H1 (cell line): Measurements from ENCODE around the gene NUDT3.

ENCODE experiments used
- ASH2L ChIP-seq: fragments of 200-600, 300-600 bp; sonication (generic); IDR thresholded peaks from one replicate; pipeline ENCODE4 v1.7.1; 2017; ENCODE audit warnings: low read length
- CEBPB ChIP-seq: IDR thresholded peaks from 2 replicates; pipeline ENCODE4 v1.6.1; 2012; ENCODE audit warnings: low read depth, low read length
- CTCF ChIP-seq, 3 experiments: IDR thresholded peaks; 1 replicate in 2 of 3; 2 replicates in 1 of 3; pipeline versions ENCODE4 v1.5.1 to v1.6.1; 2011; ENCODE audit warnings: low read length in 3 of 3, mild to moderate bottlenecking in 3 of 3, inconsistent platforms in 2 of 3, low read depth in 1 of 3, moderate library complexity in 1 of 3; ENCODE audit not compliant: insufficient read depth in 1 of 3; ENCODE audit errors: control extremely low read depth in 1 of 3
- EGR1 ChIP-seq: IDR thresholded peaks from 2 replicates; pipeline ENCODE4 v1.6.1; 2011; ENCODE audit warnings: low read depth, low read length, borderline replicate concordance
- EP300 ChIP-seq, 2 experiments: IDR thresholded peaks; 1 replicate in 1 of 2; 2 replicates in 1 of 2; pipeline ENCODE4 v1.6.1; 2011 to 2012; ENCODE audit warnings: low read depth in 2 of 2, low read length in 2 of 2, mild to moderate bottlenecking in 2 of 2, borderline replicate concordance in 1 of 2, inconsistent platforms in 1 of 2, moderate library complexity in 1 of 2
- EZH2 ChIP-seq: fragments of 200-600 bp; sonication (generic); IDR thresholded peaks from 2 replicates; pipeline ENCODE4 v1.7.1; 2012; ENCODE audit warnings: low read depth, mild to moderate bottlenecking, moderate library complexity, low read length, inconsistent platforms; ENCODE audit not compliant: severe bottlenecking
- MAFK ChIP-seq: IDR thresholded peaks from 2 replicates; pipeline ENCODE4 v1.6.1; 2012; ENCODE audit warnings: low read depth, mild to moderate bottlenecking, improper control_type of control experiment, low read length
- RNF2 ChIP-seq: fragments of 200-900, 300-1000 bp; sonication (generic); IDR thresholded peaks from 2 replicates; pipeline ENCODE4 v1.7.1; 2016; ENCODE audit warnings: borderline replicate concordance, low read depth, mild to moderate bottlenecking, antibody characterized with exemption, low read length; ENCODE audit not compliant: poor library complexity, severe bottlenecking; ENCODE audit errors: missing control alignments
- SP1 ChIP-seq: IDR thresholded peaks from 2 replicates; pipeline ENCODE4 v1.6.1; 2011; ENCODE audit warnings: low read depth, low read length
- SP4 ChIP-seq: IDR thresholded peaks from 2 replicates; pipeline ENCODE4 v1.6.1; 2012; ENCODE audit warnings: low read length, inconsistent platforms
- TBP ChIP-seq: IDR thresholded peaks from 2 replicates; pipeline ENCODE4 v1.6.1; 2011; ENCODE audit warnings: low read depth, low read length, improper control_type of control experiment

- TF ChIP-seq EZH2 (no peak), EP300 (IDR thresholded peaks at IDR 0.05; ENCODE audit: borderline replicate concordance in 1 of 2, low read depth in 2 of 2, low read length in 2 of 2) (no peak), CTCF (IDR thresholded peaks at IDR 0.05; ENCODE audit: control extremely low read depth in 1 of 3, insufficient read depth in 1 of 3, low read depth in 1 of 3, low read length in 3 of 3) (no peak), TBP (no peak), RNF2 (no peak), CEBPB (no peak), MAFK (no peak), EGR1 (no peak), SP4 (no peak), SP1 (no peak), ASH2L (no peak)
Measured at GRCh38 chr6:34346175-34347119, 46.0 kb downstream of the NUDT3 start.
